ENCODE data around the gene PAGE2B.
"Not testable (repeated sequence)": the region's sequence is repeated elsewhere in the genome, so short reads cannot be mapped to it uniquely, and the experiment has no call there.

Gene PAGE2B

DNA sequence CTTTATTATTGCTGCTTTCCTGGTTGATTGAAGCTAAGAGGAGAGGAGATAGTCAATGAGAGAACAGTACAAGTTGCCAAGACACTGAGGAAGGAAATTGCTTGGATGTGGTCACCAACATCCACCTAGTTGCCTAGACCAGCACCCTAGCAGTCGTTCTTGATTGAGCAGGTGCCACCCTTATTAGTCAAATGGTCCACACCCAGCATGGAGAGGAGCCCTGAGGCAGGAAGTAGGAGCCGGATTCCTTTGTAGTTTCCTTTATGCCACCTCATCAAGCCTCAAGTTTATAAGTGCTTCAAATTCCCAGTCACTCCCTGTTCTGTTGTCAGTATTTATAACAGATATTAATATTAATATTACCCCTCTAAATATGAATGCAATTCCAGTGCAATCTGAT, 33.1 kb downstream of the PAGE2B start:
- H2AK5ac ChIP-seq (ENCODE audit: low read length) = no peak overlapping the region
- H3K23ac ChIP-seq (ENCODE audit: low read length) = no peak overlapping the region
- H4K8ac ChIP-seq (ENCODE audit: low read depth, low read length) = no peak overlapping the region
- no peaks in the 10 kb centered on the region for H3K27me3 ChIP-seq (ENCODE audit: insufficient read depth, low read length)
- no peak overlapping the region for H2BK120ac ChIP-seq (ENCODE audit: insufficient read depth, low read length, poor library complexity)
- H3K4me3 ChIP-seq (ENCODE audit: low read depth, low read length) = no peak overlapping the region
- H3K79me1 ChIP-seq (ENCODE audit: low read length) = peaks cover 2% of the 10 kb centered on the region
- H3K79me2 ChIP-seq (ENCODE audit: control insufficient read depth, insufficient read depth, low read length, poor library complexity) = no peaks in the 10 kb centered on the region
- peak in 1 of 2 donors; percentile 31 for DNase-seq
- H4K12ac ChIP-seq (ENCODE audit: low read depth, low read length) = no peak overlapping the region
- no peak overlapping the region for H3K14ac ChIP-seq (ENCODE audit: low read length)
- H3K4ac ChIP-seq (ENCODE audit: low read depth, low read length) = no peak overlapping the region
- no peak overlapping the region for H3K4me2 ChIP-seq (ENCODE audit: low read length)
- H4K91ac ChIP-seq (ENCODE audit: low read depth, low read length) = no peak overlapping the region
- H3K9ac ChIP-seq (ENCODE audit: low read length) = no peak overlapping the region
- no peak overlapping the region for H2BK12ac ChIP-seq (ENCODE audit: low read length)
- H2AFZ ChIP-seq (ENCODE audit: insufficient read depth, low read length, poor library complexity) = no peak overlapping the region
- WGBS (ENCODE audit: extremely low coverage, insufficient coverage, insufficient read length) = no CpG with 5 or more reads among the region's 2 CpGs
- no peak overlapping the region for H3K18ac ChIP-seq (ENCODE audit: low read length)
- H3K36me3 ChIP-seq (ENCODE audit: control insufficient read depth in 1 of 2, insufficient read depth in 2 of 2, low read length in 2 of 2) = no peaks in the 10 kb centered on the region
- H3K27ac ChIP-seq (ENCODE audit: low read depth, low read length) = no peak overlapping the region
- no peaks in the 10 kb centered on the region for H3K9me3 ChIP-seq (ENCODE audit: insufficient read depth, low read depth, low read length)
- peaks cover 2 to 4% of the 10 kb centered on the region in 2 experiments for H3K4me1 ChIP-seq (ENCODE audit: control insufficient read depth in 1 of 2, insufficient read depth in 2 of 2, low read length in 2 of 2)
- no peak overlapping the region for H2BK5ac ChIP-seq (ENCODE audit: low read depth, low read length, poor library complexity)

DNA sequence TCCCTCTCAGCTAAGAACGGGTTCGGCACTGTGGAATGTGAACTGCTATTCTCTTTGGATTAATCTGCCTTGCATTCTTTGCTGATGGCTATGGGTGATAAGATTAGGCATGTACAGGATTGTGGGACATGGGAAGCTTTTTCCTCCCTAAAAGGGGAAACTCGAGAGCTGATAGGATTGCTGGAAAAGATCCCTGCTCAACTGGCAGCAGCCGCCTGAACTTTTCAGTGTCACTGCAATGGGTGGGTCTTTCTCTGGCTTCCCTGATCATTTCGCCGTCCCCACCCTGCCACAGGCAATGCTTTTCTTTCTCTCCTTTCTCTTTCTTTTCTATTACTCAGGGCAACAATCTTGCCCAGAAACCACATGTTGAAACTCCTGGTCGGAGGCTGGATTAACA, 34.5 kb downstream of the PAGE2B start:
- no peaks in the 10 kb centered on the region for H3K27me3 ChIP-seq (ENCODE audit: insufficient read depth, low read length)
- no peak overlapping the region for H4K12ac ChIP-seq (ENCODE audit: low read depth, low read length)
- H4K8ac ChIP-seq (ENCODE audit: low read depth, low read length) = no peak overlapping the region
- H3K14ac ChIP-seq (ENCODE audit: low read length) = no peak overlapping the region
- no peak overlapping the region for H3K9ac ChIP-seq (ENCODE audit: low read length)
- no peak overlapping the region for H3K4ac ChIP-seq (ENCODE audit: low read depth, low read length)
- H2BK5ac ChIP-seq (ENCODE audit: low read depth, low read length, poor library complexity) = no peak overlapping the region
- H2BK12ac ChIP-seq (ENCODE audit: low read length) = no peak overlapping the region
- H3K18ac ChIP-seq (ENCODE audit: low read length) = no peak overlapping the region
- no peak overlapping the region for H3K4me3 ChIP-seq (ENCODE audit: low read depth, low read length)
- H2AFZ ChIP-seq (ENCODE audit: insufficient read depth, low read length, poor library complexity) = no peak overlapping the region
- DNase-seq = peak in 1 of 2 donors; percentile 29
- H3K9me3 ChIP-seq (ENCODE audit: insufficient read depth, low read depth, low read length) = no peaks in the 10 kb centered on the region
- H2BK120ac ChIP-seq (ENCODE audit: insufficient read depth, low read length, poor library complexity) = no peak overlapping the region
- WGBS (ENCODE audit: extremely low coverage, insufficient coverage, insufficient read length) = no CpG with 5 or more reads among the region's 7 CpGs
- H3K23ac ChIP-seq (ENCODE audit: low read length) = no peak overlapping the region
- H2AK5ac ChIP-seq (ENCODE audit: low read length) = no peak overlapping the region
- H3K27ac ChIP-seq (ENCODE audit: low read depth, low read length) = peak overlapping the region; percentile 53
- no peaks in the 10 kb centered on the region for H3K36me3 ChIP-seq (ENCODE audit: control insufficient read depth in 1 of 2, insufficient read depth in 2 of 2, low read length in 2 of 2)
- H3K79me1 ChIP-seq (ENCODE audit: low read length) = peaks cover 2% of the 10 kb centered on the region
- H4K91ac ChIP-seq (ENCODE audit: low read depth, low read length) = no peak overlapping the region
- H3K79me2 ChIP-seq (ENCODE audit: control insufficient read depth, insufficient read depth, low read length, poor library complexity) = no peaks in the 10 kb centered on the region
- peaks cover 2 to 4% of the 10 kb centered on the region in 2 experiments for H3K4me1 ChIP-seq (ENCODE audit: control insufficient read depth in 1 of 2, insufficient read depth in 2 of 2, low read length in 2 of 2)
- no peak overlapping the region for H3K4me2 ChIP-seq (ENCODE audit: low read length)

DNA sequence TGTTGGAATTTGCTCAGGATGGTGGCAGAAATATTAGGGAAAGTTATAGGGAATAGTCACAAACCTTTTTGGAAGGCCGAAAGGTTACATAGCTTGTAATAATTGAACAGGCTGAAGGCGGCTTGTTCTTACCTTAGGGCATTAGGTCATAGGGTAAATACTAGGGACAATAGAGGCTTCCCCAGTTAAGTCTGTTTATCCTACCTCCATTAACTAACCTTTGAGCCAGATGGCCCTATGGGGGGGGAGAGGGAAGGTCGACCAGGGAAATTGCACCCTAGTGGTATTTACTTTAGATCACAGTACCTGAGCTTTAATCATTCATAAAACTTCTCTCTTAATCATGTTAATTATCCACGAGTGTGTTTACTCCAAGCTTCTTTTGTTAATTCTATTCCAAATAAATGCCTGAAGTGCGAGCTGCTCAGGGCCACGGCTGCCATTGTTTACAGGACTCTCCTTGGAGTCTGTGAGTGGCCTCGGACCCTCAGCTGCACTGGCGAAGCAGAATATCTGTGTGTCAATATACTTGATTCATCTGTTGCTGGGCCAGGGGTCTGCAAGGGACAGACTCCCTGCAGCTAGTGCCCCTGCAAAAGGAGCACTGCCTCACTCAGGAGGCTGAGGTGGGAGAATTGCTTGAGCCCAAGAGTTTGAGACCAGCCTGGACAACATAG, 36.9 kb downstream of the PAGE2B start:
- no peak overlapping the region for H3K18ac ChIP-seq (ENCODE audit: low read length)
- no peak overlapping the region for H3K4me3 ChIP-seq (ENCODE audit: low read depth, low read length)
- peak overlapping the region; percentile 54 for H4K12ac ChIP-seq (ENCODE audit: low read depth, low read length)
- no peak overlapping the region for H3K4ac ChIP-seq (ENCODE audit: low read depth, low read length)
- no CpG with 5 or more reads among the region's 8 CpGs for WGBS (ENCODE audit: extremely low coverage, insufficient coverage, insufficient read length)
- H3K4me2 ChIP-seq (ENCODE audit: low read length) = no peak overlapping the region
- no peak overlapping the region for H2AK5ac ChIP-seq (ENCODE audit: low read length)
- H3K9ac ChIP-seq (ENCODE audit: low read length) = no peak overlapping the region
- no peak overlapping the region for H2AFZ ChIP-seq (ENCODE audit: insufficient read depth, low read length, poor library complexity)
- no peaks in the 10 kb centered on the region for H3K36me3 ChIP-seq (ENCODE audit: control insufficient read depth in 1 of 2, insufficient read depth in 2 of 2, low read length in 2 of 2)
- H3K79me2 ChIP-seq (ENCODE audit: control insufficient read depth, insufficient read depth, low read length, poor library complexity) = no peaks in the 10 kb centered on the region
- H3K27me3 ChIP-seq (ENCODE audit: insufficient read depth, low read length) = no peaks in the 10 kb centered on the region
- H2BK12ac ChIP-seq (ENCODE audit: low read length) = no peak overlapping the region
- no peaks in the 10 kb centered on the region for H3K9me3 ChIP-seq (ENCODE audit: insufficient read depth, low read depth, low read length)
- DNase-seq = no peak
- H3K27ac ChIP-seq (ENCODE audit: low read depth, low read length) = no peak overlapping the region
- peak overlapping the region; percentile 38 for H4K8ac ChIP-seq (ENCODE audit: low read depth, low read length)
- peak overlapping the region; percentile 40 for H2BK5ac ChIP-seq (ENCODE audit: low read depth, low read length, poor library complexity)
- H3K79me1 ChIP-seq (ENCODE audit: low read length) = peaks cover 2% of the 10 kb centered on the region
- peak overlapping the region; percentile 14 for H4K91ac ChIP-seq (ENCODE audit: low read depth, low read length)
- peaks cover 2 to 4% of the 10 kb centered on the region in 2 experiments for H3K4me1 ChIP-seq (ENCODE audit: control insufficient read depth in 1 of 2, insufficient read depth in 2 of 2, low read length in 2 of 2)
- H3K14ac ChIP-seq (ENCODE audit: low read length) = no peak overlapping the region
- H2BK120ac ChIP-seq (ENCODE audit: insufficient read depth, low read length, poor library complexity) = peak overlapping the region; percentile 22
- H3K23ac ChIP-seq (ENCODE audit: low read length) = no peak overlapping the region

DNA sequence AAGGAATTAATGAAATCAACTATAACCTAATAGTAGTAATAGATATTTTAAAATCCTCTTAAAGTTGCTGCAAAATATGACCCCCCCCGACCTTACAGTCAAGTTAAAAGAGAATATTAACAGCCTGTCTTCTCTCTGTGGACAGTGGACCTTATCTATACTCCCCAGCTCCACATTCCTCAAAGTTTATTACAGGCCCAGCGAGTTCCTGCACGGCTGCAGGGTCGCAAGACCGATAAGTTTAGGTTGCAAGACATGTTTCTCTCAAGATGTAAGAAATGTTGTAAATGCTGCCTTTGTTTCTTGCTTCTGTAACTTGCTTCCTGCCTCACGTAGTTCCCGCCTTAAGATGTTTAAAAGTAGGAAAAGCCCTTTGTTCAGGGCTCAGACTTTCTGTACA, 41.8 kb downstream of the PAGE2B start:
- not testable (repeated sequence) for H2BK12ac ChIP-seq (ENCODE audit: low read length); H2AFZ ChIP-seq (ENCODE audit: insufficient read depth, low read length, poor library complexity); DNase-seq; H3K79me2 ChIP-seq (ENCODE audit: control insufficient read depth, insufficient read depth, low read length, poor library complexity); H3K4ac ChIP-seq (ENCODE audit: low read depth, low read length); H2BK5ac ChIP-seq (ENCODE audit: low read depth, low read length, poor library complexity); H3K36me3 ChIP-seq (ENCODE audit: control insufficient read depth in 1 of 2, insufficient read depth in 2 of 2, low read length in 2 of 2); H2AK5ac ChIP-seq (ENCODE audit: low read length); H4K12ac ChIP-seq (ENCODE audit: low read depth, low read length); H3K23ac ChIP-seq (ENCODE audit: low read length); H3K18ac ChIP-seq (ENCODE audit: low read length); H3K9ac ChIP-seq (ENCODE audit: low read length); H3K9me3 ChIP-seq (ENCODE audit: insufficient read depth, low read depth, low read length); H3K4me1 ChIP-seq (ENCODE audit: control insufficient read depth in 1 of 2, insufficient read depth in 2 of 2, low read length in 2 of 2); H3K79me1 ChIP-seq (ENCODE audit: low read length); H2BK120ac ChIP-seq (ENCODE audit: insufficient read depth, low read length, poor library complexity); H4K91ac ChIP-seq (ENCODE audit: low read depth, low read length); H3K4me3 ChIP-seq (ENCODE audit: low read depth, low read length); H3K27me3 ChIP-seq (ENCODE audit: insufficient read depth, low read length); H3K4me2 ChIP-seq (ENCODE audit: low read length); H4K8ac ChIP-seq (ENCODE audit: low read depth, low read length); H3K14ac ChIP-seq (ENCODE audit: low read length)
- peak overlapping the region; percentile 51 for H3K27ac ChIP-seq (ENCODE audit: low read depth, low read length)
- no CpG with 5 or more reads among the region's 7 CpGs for WGBS (ENCODE audit: extremely low coverage, insufficient coverage, insufficient read length)
